Raji (cell line): ENCODE measurements around the gene FNDC8.
A peak's percentile ranks its signal among the peaks of the same experiment; 100 is the strongest.

ENCODE experiments used
- POLR2A ChIP-seq: IDR thresholded peaks from 2 replicates; pipeline ENCODE4 v1.6.1; 2011; ENCODE audit warnings: low read depth, low read length, control low read depth; ENCODE audit not compliant: insufficient read depth

The FNDC8 gene

DNA sequence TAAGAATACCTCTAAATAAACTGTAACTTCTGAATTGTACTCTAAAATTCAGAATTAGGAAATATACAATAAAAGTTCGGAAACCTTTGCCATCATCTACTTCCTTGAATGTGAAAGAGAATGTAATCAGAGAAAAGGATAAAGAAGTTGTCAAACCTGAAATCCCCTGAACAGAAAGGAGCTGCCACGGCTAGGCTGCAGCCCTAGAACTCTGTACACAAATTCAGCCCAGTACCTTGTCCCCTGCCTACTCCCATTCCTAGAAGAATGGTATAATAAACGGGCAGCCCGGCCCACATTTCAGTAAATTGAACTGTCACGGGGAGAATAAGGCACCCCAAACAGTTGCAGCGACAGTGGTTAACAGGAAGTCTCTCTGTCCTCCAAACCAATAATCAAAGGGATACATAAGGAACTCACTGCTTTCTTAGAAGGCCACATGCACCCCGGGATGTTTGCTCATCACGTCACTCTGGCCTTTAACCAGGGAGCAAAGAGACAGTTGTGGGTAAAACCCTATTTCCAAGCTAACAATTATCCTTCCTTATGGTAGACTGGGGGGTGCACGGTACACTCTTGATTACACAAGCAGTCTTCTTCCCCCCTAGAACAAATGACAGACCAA is 33.6 kb upstream of the FNDC8 start:
- no peak for TF ChIP-seq POLR2A

- no peak; the same call in 1 of the 2 replicates for TF ChIP-seq POLR2A
Measured at GRCh38 chr17:35088356-35088880, 33.0 kb upstream of the FNDC8 start.

DNA sequence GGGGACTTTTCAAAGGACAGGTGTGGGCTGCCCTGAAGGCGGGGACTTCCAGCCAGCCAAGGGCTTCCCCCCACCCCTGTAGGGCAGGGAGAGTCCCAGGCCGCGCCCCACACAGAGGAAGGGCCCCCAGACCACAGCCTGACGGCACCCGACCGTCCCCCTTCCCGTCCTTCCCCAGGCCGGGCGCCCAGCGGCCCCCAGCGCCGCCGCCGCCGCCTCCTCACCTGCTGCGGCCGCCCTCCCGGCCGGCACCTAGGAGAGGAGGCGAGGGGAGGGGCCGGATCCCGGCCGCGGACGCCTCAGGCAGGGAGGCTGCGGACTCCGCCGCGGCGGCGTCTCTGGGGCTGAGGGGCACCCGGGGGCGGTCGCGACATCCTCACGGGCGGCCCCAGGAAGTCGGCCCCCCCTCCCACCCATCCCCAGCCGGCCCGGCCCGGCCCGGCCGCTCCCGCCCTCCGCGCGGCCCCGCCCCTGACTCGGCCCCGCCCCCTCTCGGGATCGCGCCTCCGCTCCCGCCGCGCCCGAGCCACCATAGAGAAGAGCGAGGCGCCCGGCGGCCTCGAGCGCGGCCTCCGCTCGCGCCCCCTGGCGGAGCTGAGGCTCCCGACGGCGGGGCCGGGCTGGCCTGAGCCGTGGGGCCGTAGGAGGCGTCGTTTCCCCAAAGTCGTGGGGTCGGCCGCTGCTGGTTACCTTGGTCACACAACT is 32.4 kb upstream of the FNDC8 start:
- TF ChIP-seq POLR2A = peak; percentile 50

DNA sequence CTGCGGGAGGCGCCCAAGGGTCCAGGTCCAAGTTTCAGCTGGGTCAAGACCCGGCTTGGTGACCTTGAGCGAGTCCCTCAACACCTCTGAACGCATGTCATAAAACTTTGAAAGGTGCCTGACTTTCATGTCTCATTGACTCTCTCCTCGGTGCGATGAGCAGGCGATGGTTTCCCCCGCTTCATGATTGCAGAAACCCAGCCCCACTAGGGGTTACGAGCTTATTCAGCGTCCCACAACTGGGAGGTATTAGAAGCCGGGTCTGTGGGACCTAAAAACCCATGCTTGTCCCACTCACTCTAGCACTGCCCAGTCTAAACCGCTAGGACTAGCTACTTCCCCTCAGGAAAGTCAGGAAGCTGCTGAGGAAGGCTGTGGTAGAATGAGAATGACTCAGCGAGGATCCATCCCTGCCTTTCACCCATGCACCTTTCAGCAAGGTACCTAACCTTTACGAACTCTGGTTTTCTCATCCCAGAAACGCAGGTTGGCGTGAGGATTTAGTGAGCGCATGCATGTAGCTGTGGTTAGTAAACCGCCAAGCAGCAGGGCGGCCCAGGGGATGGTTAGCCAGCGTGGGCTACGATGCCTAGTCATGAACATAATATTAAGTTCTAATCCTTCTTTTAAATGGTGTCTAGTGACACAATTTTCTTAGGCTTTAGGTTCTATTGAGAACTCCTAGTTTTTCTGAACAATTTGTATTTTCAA is 31.7 kb upstream of the FNDC8 start:
- no peak for TF ChIP-seq POLR2A

DNA sequence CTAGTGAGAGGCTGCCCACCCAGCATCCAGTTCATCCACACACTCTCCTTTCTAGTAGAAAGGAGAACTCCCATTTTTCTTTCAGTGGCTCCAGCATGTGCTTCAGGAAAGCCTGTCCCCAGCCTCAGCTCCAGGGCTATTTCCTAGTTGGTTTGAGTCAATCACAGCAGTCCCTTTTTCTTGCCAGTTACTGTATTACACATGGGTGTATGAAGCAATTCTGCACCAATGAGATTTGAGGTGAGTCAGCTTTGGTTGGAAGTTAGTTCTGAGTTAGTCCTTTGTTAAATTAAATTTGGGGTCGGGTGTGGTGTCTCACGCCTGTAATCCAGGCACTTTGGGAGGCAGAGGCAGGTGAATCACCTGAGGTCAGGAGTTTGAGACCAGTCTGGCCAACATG is 26.5 kb upstream of the FNDC8 start:
- TF ChIP-seq POLR2A = no peak

DNA sequence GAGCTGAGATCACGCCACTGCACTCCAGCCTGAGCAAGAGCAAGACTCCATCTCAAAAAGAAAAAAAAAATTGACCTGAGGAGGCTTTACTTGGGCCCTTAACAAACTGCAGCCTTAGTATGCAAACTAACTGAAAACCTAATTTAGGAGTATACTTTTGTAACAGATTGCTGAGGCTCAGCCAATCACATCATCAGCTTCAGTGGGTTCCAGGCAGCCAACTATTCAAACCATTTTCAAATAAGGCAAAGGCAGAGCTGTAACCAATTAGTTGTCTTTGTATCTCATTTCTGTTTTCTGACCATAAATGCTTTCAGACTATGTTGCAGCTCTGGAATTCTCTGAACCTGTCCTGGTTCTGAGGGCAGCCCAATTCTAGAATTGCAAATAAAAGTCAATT is 25.7 kb upstream of the FNDC8 start:
- no peak for TF ChIP-seq POLR2A

GRCh38 chr17:35097776-35098175 is 23.6 kb upstream of the FNDC8 start:
- no peak for TF ChIP-seq POLR2A

- no peak for TF ChIP-seq POLR2A
Measured at GRCh38 chr17:35099908-35100307, 21.5 kb upstream of the FNDC8 start.

- TF ChIP-seq POLR2A = no peak
Measured at GRCh38 chr17:35101036-35101435, 20.4 kb upstream of the FNDC8 start.

- no peak for TF ChIP-seq POLR2A
Measured at GRCh38 chr17:35101725-35102124, 19.7 kb upstream of the FNDC8 start.

GRCh38 chr17:35103271-35103670 is 18.1 kb upstream of the FNDC8 start:
- TF ChIP-seq POLR2A = no peak

- no peak for TF ChIP-seq POLR2A
Measured at GRCh38 chr17:35104844-35105450, 16.5 kb upstream of the FNDC8 start.

DNA sequence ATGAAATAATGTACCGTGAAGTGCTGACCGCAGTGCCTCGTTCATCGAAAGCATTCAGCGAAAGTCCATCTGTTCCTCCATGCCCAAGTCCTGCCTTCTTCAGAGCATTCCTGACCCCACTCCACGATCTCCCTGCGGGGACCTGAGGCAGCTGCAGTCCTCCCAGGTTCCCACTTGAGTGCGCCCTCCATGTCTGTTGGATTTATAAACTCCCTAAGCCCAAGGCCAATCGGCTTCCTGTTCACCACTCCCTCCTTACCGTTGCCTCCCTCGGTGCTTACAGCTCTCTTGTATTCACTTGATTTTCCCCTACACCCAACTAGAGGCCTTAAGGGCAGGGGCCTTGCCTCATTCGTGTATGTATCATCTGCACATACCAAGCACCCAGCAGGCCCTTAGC is 4.6 kb upstream of the FNDC8 start:
- TF ChIP-seq POLR2A = no peak

DNA sequence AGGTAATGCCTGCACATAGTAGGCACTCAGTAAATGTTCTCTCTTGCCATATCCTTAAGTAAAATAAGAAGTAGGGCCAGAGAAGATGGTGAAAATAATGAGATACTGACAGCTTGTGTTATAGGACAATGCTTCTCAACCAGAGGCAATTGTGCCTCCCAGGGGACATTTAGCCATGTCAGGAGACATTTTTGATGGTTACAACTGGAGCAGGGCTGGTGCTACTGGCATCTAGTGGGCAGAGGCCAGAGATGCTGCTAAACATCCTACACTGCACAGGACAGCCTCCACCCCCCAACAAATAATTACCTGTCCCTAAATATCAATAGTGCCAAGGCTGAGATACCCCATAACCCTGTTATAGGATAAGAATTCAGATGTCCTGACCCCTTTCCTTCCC is 3.4 kb upstream of the FNDC8 start:
- TF ChIP-seq POLR2A = no peak

GRCh38 chr17:35119370-35120165 is 1.8 kb upstream of the FNDC8 start, which contains the start of gene RAD51D:
RAD51D (minus strand) TSS chr17:35119860; CDS start chr17:35119613, 247 bp downstream.
- peak; percentile 56 for TF ChIP-seq POLR2A
